ENCODE measurements around the gene SLA2. TPM values are rescaled to one million over a fixed set of nuclear protein-coding genes. Genes with fewer than 3 reads are reported as not detected.

SLA2 gene
- total and polyA plus RNA-seq, 2 donors from 2014 or later: 0.24 to 1.5 TPM

DNA sequence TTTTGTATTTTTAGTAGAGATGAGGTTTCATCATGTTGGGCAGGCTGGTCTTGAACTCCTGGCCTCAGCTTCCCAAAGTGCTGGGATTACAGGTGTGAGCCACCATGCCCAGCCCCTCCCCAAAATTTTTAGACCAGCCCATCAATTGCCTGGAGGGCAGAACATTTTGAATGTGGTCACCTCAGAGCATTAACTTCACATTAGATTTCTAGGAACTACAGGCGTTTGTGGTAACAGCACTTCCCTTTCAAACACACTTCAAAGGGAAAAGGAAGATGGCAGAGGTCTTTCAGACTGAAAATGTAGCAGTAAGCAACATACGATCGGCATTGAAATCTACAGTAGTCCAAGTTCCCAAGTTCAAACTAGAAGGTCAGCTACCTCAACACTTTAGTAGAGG lies 12.3 kb upstream of the SLA2 start:
- TF ChIP-seq, protein P1, sequence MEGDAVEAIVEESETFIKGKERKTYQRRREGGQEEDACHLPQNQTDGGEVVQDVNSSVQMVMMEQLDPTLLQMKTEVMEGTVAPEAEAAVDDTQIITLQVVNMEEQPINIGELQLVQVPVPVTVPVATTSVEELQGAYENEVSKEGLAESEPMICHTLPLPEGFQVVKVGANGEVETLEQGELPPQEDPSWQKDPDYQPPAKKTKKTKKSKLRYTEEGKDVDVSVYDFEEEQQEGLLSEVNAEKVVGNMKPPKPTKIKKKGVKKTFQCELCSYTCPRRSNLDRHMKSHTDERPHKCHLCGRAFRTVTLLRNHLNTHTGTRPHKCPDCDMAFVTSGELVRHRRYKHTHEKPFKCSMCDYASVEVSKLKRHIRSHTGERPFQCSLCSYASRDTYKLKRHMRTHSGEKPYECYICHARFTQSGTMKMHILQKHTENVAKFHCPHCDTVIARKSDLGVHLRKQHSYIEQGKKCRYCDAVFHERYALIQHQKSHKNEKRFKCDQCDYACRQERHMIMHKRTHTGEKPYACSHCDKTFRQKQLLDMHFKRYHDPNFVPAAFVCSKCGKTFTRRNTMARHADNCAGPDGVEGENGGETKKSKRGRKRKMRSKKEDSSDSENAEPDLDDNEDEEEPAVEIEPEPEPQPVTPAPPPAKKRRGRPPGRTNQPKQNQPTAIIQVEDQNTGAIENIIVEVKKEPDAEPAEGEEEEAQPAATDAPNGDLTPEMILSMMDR (IDR thresholded peaks at IDR 0.05; ENCODE audit: borderline replicate concordance, extremely low read depth, insufficient read depth): no peak
- Histone ChIP-seq H3K4me3 (ENCODE audit: low read length in 3 of 3) (no peak overlapping the region), H3K4me1 (ENCODE audit: control insufficient read depth in 2 of 3, insufficient read depth in 2 of 3, low read depth in 1 of 3, low read length in 3 of 3) (no peaks in the 10 kb centered on the region), H3K9me3 (ENCODE audit: control insufficient read depth in 2 of 3, insufficient read depth in 1 of 3, low read length in 3 of 3) (no peaks in the 10 kb centered on the region), H3K27ac (ENCODE audit: low read depth in 2 of 2, low read length in 2 of 2) (no peak overlapping the region), H3K36me3 (ENCODE audit: control insufficient read depth in 2 of 3, insufficient read depth in 3 of 3, low read length in 3 of 3) (peaks cover 0 to 11% (median 5%) of the 10 kb centered on the region in 3 donors), H3K9ac (ENCODE audit: low read length in 3 of 3) (no peak overlapping the region), H3K27me3 (ENCODE audit: control insufficient read depth, insufficient read depth, low read length) (no peaks in the 10 kb centered on the region)
- no peak for DNase-seq
- FAIRE-seq: no peak
- intact Hi-C loops (cut with DNase I): no loop called here

DNA sequence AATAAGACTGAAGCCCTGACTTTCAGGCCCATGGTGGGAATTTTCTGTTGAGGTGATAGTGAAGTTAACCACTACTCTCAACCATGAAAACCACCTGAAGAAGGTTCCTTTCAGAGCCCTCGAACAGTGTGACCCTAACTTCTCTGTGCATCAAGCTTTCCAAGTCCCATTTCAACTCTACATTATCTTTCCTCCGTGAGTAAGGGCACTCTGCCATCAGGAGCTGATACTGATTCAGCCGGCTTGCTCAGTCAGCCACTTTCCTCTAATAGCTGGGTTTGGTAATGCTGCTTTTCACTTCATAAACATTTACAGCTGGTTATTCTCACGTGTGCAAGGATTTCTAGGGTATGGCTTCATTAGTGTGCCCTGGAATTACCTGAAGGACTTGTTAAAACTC lies 10.7 kb upstream of the SLA2 start:
- TF ChIP-seq, protein P1 (IDR thresholded peaks at IDR 0.05; ENCODE audit: borderline replicate concordance, extremely low read depth, insufficient read depth): no peak
- FAIRE-seq (no peak), DNase-seq (no peak)
- H3K4me1 ChIP-seq (ENCODE audit: control insufficient read depth in 2 of 3, insufficient read depth in 2 of 3, low read depth in 1 of 3, low read length in 3 of 3): no peaks in the 10 kb centered on the region
- H3K4me3 ChIP-seq (ENCODE audit: low read length in 3 of 3): no peak overlapping the region
- no peaks in the 10 kb centered on the region for H3K27me3 ChIP-seq (ENCODE audit: control insufficient read depth, insufficient read depth, low read length)
- no peak overlapping the region for H3K27ac ChIP-seq (ENCODE audit: low read depth in 2 of 2, low read length in 2 of 2)
- no peaks in the 10 kb centered on the region for H3K9me3 ChIP-seq (ENCODE audit: control insufficient read depth in 2 of 3, insufficient read depth in 1 of 3, low read length in 3 of 3)
- H3K36me3 ChIP-seq (ENCODE audit: control insufficient read depth in 2 of 3, insufficient read depth in 3 of 3, low read length in 3 of 3): peaks cover 0 to 11% (median 5%) of the 10 kb centered on the region in 3 donors
- no peak overlapping the region for H3K9ac ChIP-seq (ENCODE audit: low read length in 3 of 3)
- intact Hi-C loops (cut with DNase I): no loop called here

GRCh38 chr20:36655004-36655403 lies 9.0 kb upstream of the SLA2 start:
- Histone ChIP-seq H3K27me3 (ENCODE audit: control insufficient read depth, insufficient read depth, low read length) (no peaks in the 10 kb centered on the region), H3K9me3 (ENCODE audit: control insufficient read depth in 2 of 3, insufficient read depth in 1 of 3, low read length in 3 of 3) (no peaks in the 10 kb centered on the region), H3K27ac (ENCODE audit: low read depth in 2 of 2, low read length in 2 of 2) (no peak overlapping the region), H3K4me3 (ENCODE audit: low read length in 3 of 3) (no peak overlapping the region), H3K4me1 (ENCODE audit: control insufficient read depth in 2 of 3, insufficient read depth in 2 of 3, low read depth in 1 of 3, low read length in 3 of 3) (no peaks in the 10 kb centered on the region), H3K36me3 (ENCODE audit: control insufficient read depth in 2 of 3, insufficient read depth in 3 of 3, low read length in 3 of 3) (peaks cover 0 to 6% (median 5%) of the 10 kb centered on the region in 3 donors), H3K9ac (ENCODE audit: low read length in 3 of 3) (no peak overlapping the region)
- TF ChIP-seq, protein P1 (IDR thresholded peaks at IDR 0.05; ENCODE audit: borderline replicate concordance, extremely low read depth, insufficient read depth): no peak
- intact Hi-C loops (cut with DNase I): no loop called here
- DNase-seq (no peak), FAIRE-seq (no peak)

GRCh38 chr20:36654506-36654905 lies 8.5 kb upstream of the SLA2 start:
- Histone ChIP-seq H3K36me3 (ENCODE audit: control insufficient read depth in 2 of 3, insufficient read depth in 3 of 3, low read length in 3 of 3) (peaks cover 0 to 6% (median 5%) of the 10 kb centered on the region in 3 donors), H3K9me3 (ENCODE audit: control insufficient read depth in 2 of 3, insufficient read depth in 1 of 3, low read length in 3 of 3) (no peaks in the 10 kb centered on the region), H3K4me1 (ENCODE audit: control insufficient read depth in 2 of 3, insufficient read depth in 2 of 3, low read depth in 1 of 3, low read length in 3 of 3) (no peaks in the 10 kb centered on the region), H3K27me3 (ENCODE audit: control insufficient read depth, insufficient read depth, low read length) (no peaks in the 10 kb centered on the region), H3K9ac (ENCODE audit: low read length in 3 of 3) (no peak overlapping the region), H3K27ac (ENCODE audit: low read depth in 2 of 2, low read length in 2 of 2) (no peak overlapping the region), H3K4me3 (ENCODE audit: low read length in 3 of 3) (no peak overlapping the region)
- DNase-seq (no peak), FAIRE-seq (no peak)
- intact Hi-C loops (cut with DNase I): no loop called here
- TF ChIP-seq, protein P1 (IDR thresholded peaks at IDR 0.05; ENCODE audit: borderline replicate concordance, extremely low read depth, insufficient read depth): no peak
